Body of pancreas (tissue), 4 donors: Measurements from ENCODE around the gene TICAM2. TPM values are rescaled to one million over a fixed set of nuclear protein-coding genes. Genes with fewer than 3 reads are reported as not detected.

ENCODE experiments used
- ATAC-seq: fragments of 150-250 bp; one replicate; pipeline ENCODE4 v1.9.1; 2016
- DNase-seq, 4 donors: peaks; one replicate each; pipeline ENCODE4 v3.0.0-alpha.2; 2019
- H3K27ac ChIP-seq, 4 donors: fragments of 200-600 bp; sonication (generic); 1 replicate in 3 of 4; 2 replicates in 1 of 4; pipeline versions ENCODE4 v1.5.1 to v1.6.1; 2016 to 2019; ENCODE audit warnings: mild to moderate bottlenecking in 1 of 4, mixed read lengths in 1 of 4, moderate library complexity in 1 of 4
- H3K27me3 ChIP-seq, 2 donors: fragments of 200-600 bp; sonication (generic); one replicate each; pipeline ENCODE4 v1.6.0; 2016; ENCODE audit warnings: mild to moderate bottlenecking in 1 of 2
- H3K36me3 ChIP-seq, 2 donors: fragments of 200-600 bp; sonication (generic); replicated peaks in 1 of 2; 2 replicates each; pipeline ENCODE4 v1.5.1; 2016; ENCODE audit warnings: low read depth in 2 of 2; ENCODE audit not compliant: insufficient read depth in 1 of 2
- H3K4me1 ChIP-seq: fragments of 200-600 bp; sonication (generic); one replicate; pipeline ENCODE4 v1.6.0; 2016
- H3K4me3 ChIP-seq, 2 donors: fragments of 200-600 bp; sonication (generic); 1 replicate in 1 of 2; 2 replicates in 1 of 2; pipeline ENCODE4 v1.5.1; 2016 to 2019
- H3K9me3 ChIP-seq, 3 donors: fragments of 200-600 bp; sonication (generic); 1 replicate in 2 of 3; 2 replicates in 1 of 3; pipeline ENCODE4 v1.5.1; 2016
- POLR2A ChIP-seq, 3 donors: fragments of 450-650 bp; IDR thresholded peaks; one replicate each; pipeline ENCODE4 v1.6.1; 2016; ENCODE audit warnings: antibody characterized with exemption in 3 of 3, mild to moderate bottlenecking in 2 of 3
- WGBS, 2 donors: methylation state at CpG; one replicate each; pipeline ENCODE4 v1.1.5; 2017; 5-methylcytosine and 5-hydroxymethylcytosine counted together
- intact Hi-C: fragments of 100-400 bp; cut with DNase I; formaldehyde crosslinking; loops from one replicate; pipeline ENCODE4 v1.15.1; 2023
- total RNA-seq, 2 donors: library from RNA; depleted of rRNA; stranded (reverse); fragments of >200 nt; gene quantifications; one replicate each; pipeline ENCODE4 v1.1.0, GENCODE V29; 2016
- TF ChIP-seq, protein P1 (sequence below), 7 experiments: fragments of 450-650 bp in 4 of 7; fragments of 200-600 bp in 3 of 7; sonication (generic) in 3 of 7; IDR thresholded peaks; one replicate each; pipeline ENCODE4 v1.5.1; 2016 to 2019; ENCODE audit warnings: antibody characterized with exemption in 7 of 7

The TICAM2 gene
- total RNA-seq, 2 donors from 2014 or later, result 0.52 to 1.6 TPM

DNA sequence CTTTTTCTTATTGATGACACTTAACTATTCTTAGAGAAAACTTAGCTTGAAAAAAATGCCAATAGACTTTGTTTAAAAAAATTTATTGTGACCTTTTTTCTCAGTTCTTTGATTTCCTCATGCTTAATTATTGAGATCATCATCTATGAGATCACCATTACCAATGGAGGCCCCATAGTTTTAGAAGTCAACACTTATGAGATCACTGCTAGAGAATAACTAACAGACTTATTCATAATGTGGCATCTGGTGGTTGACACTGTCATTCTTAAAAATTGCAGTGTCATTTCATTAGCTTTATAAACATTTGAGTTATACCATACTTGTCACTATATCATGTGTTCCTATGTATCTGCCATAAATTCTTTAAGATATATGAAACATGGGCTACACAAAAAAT lies 42.8 kb downstream of the TICAM2 start:
- peaks cover 34% of the 10 kb centered on the region for H3K4me1 ChIP-seq
- ATAC-seq, result peak; percentile 25
- H3K4me3 ChIP-seq, result no peak overlapping the region
- TF ChIP-seq, protein P1, sequence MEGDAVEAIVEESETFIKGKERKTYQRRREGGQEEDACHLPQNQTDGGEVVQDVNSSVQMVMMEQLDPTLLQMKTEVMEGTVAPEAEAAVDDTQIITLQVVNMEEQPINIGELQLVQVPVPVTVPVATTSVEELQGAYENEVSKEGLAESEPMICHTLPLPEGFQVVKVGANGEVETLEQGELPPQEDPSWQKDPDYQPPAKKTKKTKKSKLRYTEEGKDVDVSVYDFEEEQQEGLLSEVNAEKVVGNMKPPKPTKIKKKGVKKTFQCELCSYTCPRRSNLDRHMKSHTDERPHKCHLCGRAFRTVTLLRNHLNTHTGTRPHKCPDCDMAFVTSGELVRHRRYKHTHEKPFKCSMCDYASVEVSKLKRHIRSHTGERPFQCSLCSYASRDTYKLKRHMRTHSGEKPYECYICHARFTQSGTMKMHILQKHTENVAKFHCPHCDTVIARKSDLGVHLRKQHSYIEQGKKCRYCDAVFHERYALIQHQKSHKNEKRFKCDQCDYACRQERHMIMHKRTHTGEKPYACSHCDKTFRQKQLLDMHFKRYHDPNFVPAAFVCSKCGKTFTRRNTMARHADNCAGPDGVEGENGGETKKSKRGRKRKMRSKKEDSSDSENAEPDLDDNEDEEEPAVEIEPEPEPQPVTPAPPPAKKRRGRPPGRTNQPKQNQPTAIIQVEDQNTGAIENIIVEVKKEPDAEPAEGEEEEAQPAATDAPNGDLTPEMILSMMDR (IDR thresholded peaks at IDR 0.05), result no peak
- no peak for TF ChIP-seq POLR2A (IDR thresholded peaks at IDR 0.05)
- H3K27me3 ChIP-seq, result no peaks in the 10 kb centered on the region
- intact Hi-C loops, result no loop called here
- H3K9me3 ChIP-seq, result no peaks in the 10 kb centered on the region
- no peaks in the 10 kb centered on the region for H3K36me3 ChIP-seq
- DNase-seq, result no peak
- peak overlapping the region in 1 of 4 donors; percentile 76 for H3K27ac ChIP-seq

DNA sequence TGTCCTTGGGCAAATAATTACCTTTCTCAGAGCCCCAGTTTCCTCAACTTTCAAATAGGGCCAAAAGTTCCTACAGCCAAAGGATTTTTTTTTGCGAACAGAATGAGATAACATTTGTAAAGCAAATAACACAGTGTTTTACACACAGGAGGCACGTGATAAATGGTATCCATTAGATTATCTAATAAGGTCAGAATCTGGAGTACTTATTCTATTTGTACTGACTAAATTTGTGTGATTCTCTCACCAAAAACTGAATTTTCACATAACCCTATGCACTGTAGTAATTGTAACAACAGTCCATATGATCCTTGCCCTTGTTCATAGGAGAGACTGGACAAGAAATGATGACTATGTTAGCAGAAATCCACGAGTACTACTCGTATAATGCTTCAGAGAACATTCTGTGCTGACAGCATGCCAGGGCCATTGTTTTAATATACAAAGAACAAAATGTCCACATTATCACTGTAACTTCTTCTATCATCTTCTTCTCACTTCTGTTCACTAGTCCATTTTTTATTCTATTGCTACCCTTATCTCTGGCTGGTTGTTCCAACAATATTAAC lies 43.8 kb downstream of the TICAM2 start:
- ATAC-seq (peak; percentile 76), DNase-seq (peak; percentile 69 to 84 (median 76))
- peaks cover 34% of the 10 kb centered on the region for H3K4me1 ChIP-seq
- H3K4me3 ChIP-seq, result no peak overlapping the region
- no peaks in the 10 kb centered on the region for H3K9me3 ChIP-seq
- peak overlapping the region; percentile 76 to 89 (median 78) for H3K27ac ChIP-seq
- intact Hi-C loops, result no loop called here
- no peaks in the 10 kb centered on the region for H3K36me3 ChIP-seq
- H3K27me3 ChIP-seq, result no peaks in the 10 kb centered on the region
- 5 to 15% methylated on average over 4 of the region's 4 CpGs for WGBS, 2 donors
- TF ChIP-seq POLR2A (IDR thresholded peaks at IDR 0.05), result no peak
- TF ChIP-seq, protein P1 (IDR thresholded peaks at IDR 0.05), result no peak

DNA sequence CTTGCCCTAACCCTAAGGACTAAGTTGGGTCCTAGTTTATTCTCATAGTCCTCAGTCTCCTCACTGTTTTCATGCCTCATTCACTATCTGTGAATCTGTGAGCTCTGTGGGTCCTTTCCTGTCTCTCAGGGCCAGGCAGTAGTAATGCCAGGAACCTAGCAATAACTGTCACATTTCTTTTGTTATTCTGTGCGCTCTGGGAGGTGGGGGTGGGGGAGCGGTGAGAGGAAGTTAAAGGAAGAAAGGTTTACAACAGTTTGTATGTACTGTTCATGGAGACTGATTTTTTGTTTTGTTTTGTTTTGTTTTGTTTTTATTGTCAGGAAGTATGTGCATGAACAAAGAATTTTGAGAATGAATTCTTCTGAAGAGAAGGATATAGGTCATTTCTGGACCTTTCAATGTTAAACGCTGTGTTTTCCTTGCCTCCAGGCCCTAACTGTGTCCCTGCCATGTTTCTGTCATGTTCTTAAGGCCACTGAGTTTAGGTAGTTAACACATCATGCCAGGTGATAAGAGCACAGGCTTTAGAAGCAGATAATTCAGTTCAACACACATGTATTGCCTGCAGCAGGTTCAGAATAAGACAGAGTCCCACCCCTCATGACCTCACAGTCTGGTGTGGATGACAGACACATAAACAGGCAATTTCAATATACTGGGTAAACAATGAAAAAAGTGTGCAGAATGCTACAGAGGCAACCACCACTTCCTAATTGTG lies 44.5 kb downstream of the TICAM2 start:
- Histone ChIP-seq H3K4me1 (peaks cover 34% of the 10 kb centered on the region), H3K9me3 (no peaks in the 10 kb centered on the region), H3K27ac (peak overlapping the region; percentile 76 to 89 (median 78)), H3K27me3 (no peaks in the 10 kb centered on the region), H3K36me3 (no peaks in the 10 kb centered on the region), H3K4me3 (no peak overlapping the region)
- ATAC-seq (peak; percentile 92), DNase-seq (peak; percentile 63 to 81 (median 69))
- TF ChIP-seq POLR2A (IDR thresholded peaks at IDR 0.05), result peak in 1 of 3 donors; percentile 29
- TF ChIP-seq, protein P1 (IDR thresholded peaks at IDR 0.05), result peak in 1 of 7 experiments; percentile 3
- 26 to 40% methylated on average over 3 of the region's 3 CpGs for WGBS, 2 donors
- intact Hi-C loops, result no loop called here

- Histone ChIP-seq H3K9me3 (no peaks in the 10 kb centered on the region), H3K4me3 (no peak overlapping the region), H3K36me3 (no peaks in the 10 kb centered on the region), H3K27ac (no peak overlapping the region), H3K4me1 (peaks cover 34% of the 10 kb centered on the region), H3K27me3 (no peaks in the 10 kb centered on the region)
- TF ChIP-seq, protein P1 (IDR thresholded peaks at IDR 0.05), result no peak
- TF ChIP-seq POLR2A (IDR thresholded peaks at IDR 0.05), result no peak
- intact Hi-C loops, result no loop called here
- 97 to 100% methylated on average over 2 of the region's 2 CpGs for WGBS, 2 donors
- ATAC-seq (no peak), DNase-seq (no peak)
Measured at GRCh38 chr5:115556276-115556675, 46.0 kb downstream of the TICAM2 start.
